Mucosa of descending colon (tissue), 3 donors: ENCODE data around the gene POLL. TPM values are rescaled to one million over a fixed set of nuclear protein-coding genes. Genes with fewer than 3 reads are reported as not detected.
A peak's percentile ranks its signal among the peaks of the same experiment; 100 is the strongest.

Source experiments
- ATAC-seq: fragments of 200-7000 bp; cut with Tn5 transposase; one replicate; pipeline ENCODE4 v1.9.1; 2020; ENCODE audit warnings: mild to moderate bottlenecking, moderate library complexity
- DNase-seq, 3 donors: peaks; one replicate each; pipeline ENCODE4 v3.0.0-alpha.2; 2020
- H3K36me3 ChIP-seq: fragments of 200-600 bp; one replicate; pipeline ENCODE4 v1.8.0; 2021; ENCODE audit warnings: low read depth, mild to moderate bottlenecking
- H3K4me1 ChIP-seq: fragments of 200-600 bp; one replicate; pipeline ENCODE4 v1.8.0; 2021; ENCODE audit warnings: low read depth, mild to moderate bottlenecking
- H3K4me3 ChIP-seq: fragments of 200-600 bp; one replicate; pipeline ENCODE4 v1.8.0; 2021; ENCODE audit warnings: mild to moderate bottlenecking
- H3K9me3 ChIP-seq: fragments of 200-600 bp; one replicate; pipeline ENCODE4 v1.8.0; 2021; ENCODE audit warnings: mild to moderate bottlenecking
- CTCF ChIP-seq: fragments of 200-600 bp; IDR thresholded peaks from one replicate; pipeline ENCODE4 v1.8.0; 2022; ENCODE audit warnings: antibody characterized with exemption, mild to moderate bottlenecking
- intact Hi-C, 2 donors: fragments of 100-400 bp; cut with DNase I in 1 of 2; cut with micrococcal nuclease in 1 of 2; formaldehyde crosslinking; loops; one replicate each; pipeline versions ENCODE4 v1.11.0 to v1.11.1; 2022; cut with DNase I, micrococcal nuclease
- total RNA-seq, 3 donors: library from RNA; stranded (reverse); fragmentation: NEBNext Ultra II Directional in 2 of 3; extraction: Animal tissue kit (Norgen Biotek cat#: 25700) in 2 of 3; gene quantifications; one replicate each; pipeline versions ENCODE4 v1.2.1 to v1.2.4, GENCODE V29; 2021 to 2023
- donor health status: DM: no; HTN: no; CAD: no; lungs with moderate emphysema.
- donor health status: DM: no; HTN: no; CAD: no.
- donor health status: DM: no; HTN: yes; CAD: no.

POLL gene
- total RNA-seq, 3 donors from 2014 or later = 27.2 to 36.1 (median 32.1) TPM

- intact Hi-C loops = no loop called here
- Histone ChIP-seq H3K4me1 (no peaks in the 10 kb centered on the region), H3K9me3 (no peaks in the 10 kb centered on the region), H3K36me3 (no peaks in the 10 kb centered on the region), H3K4me3 (no peak overlapping the region)
- ATAC-seq (no peak), DNase-seq (no peak)
- no peak for TF ChIP-seq CTCF
These were observed 42.2 kb downstream of the POLL start for GRCh38 chr10:101545898-101546297.

- Histone ChIP-seq H3K4me1 (no peaks in the 10 kb centered on the region), H3K9me3 (no peaks in the 10 kb centered on the region), H3K4me3 (no peak overlapping the region), H3K36me3 (no peaks in the 10 kb centered on the region)
- DNase-seq (no peak), ATAC-seq (no peak)
- intact Hi-C loops = no loop called here
- TF ChIP-seq CTCF = no peak
These were observed 49.6 kb downstream of the POLL start for GRCh38 chr10:101538446-101538845.

GRCh38 chr10:101536800-101537199, 51.3 kb downstream of the POLL start:
- Histone ChIP-seq H3K4me1 (no peaks in the 10 kb centered on the region), H3K36me3 (no peaks in the 10 kb centered on the region), H3K4me3 (no peak overlapping the region), H3K9me3 (no peaks in the 10 kb centered on the region)
- DNase-seq (no peak), ATAC-seq (no peak)
- TF ChIP-seq CTCF = no peak
- intact Hi-C loops = no loop called here

GRCh38 chr10:101535949-101536348, 52.1 kb downstream of the POLL start:
- no peaks in the 10 kb centered on the region for H3K36me3 ChIP-seq
- H3K4me3 ChIP-seq = no peak overlapping the region
- DNase-seq (no peak), ATAC-seq (no peak)
- no peaks in the 10 kb centered on the region for H3K9me3 ChIP-seq
- H3K4me1 ChIP-seq = no peaks in the 10 kb centered on the region
- TF ChIP-seq CTCF = no peak
- intact Hi-C loops = no loop called here

GRCh38 chr10:101529725-101530553, 58.1 kb downstream of the POLL start:
- no peak overlapping the region for H3K4me3 ChIP-seq
- no peak for TF ChIP-seq CTCF
- no peaks in the 10 kb centered on the region for H3K9me3 ChIP-seq
- H3K36me3 ChIP-seq = no peaks in the 10 kb centered on the region
- peaks cover 10% of the 10 kb centered on the region for H3K4me1 ChIP-seq
- intact Hi-C loops = no loop called here
- DNase-seq = no peak
- peak; percentile 79 for ATAC-seq
